NOMO-1 treated with DMSO at 0.1 percent for 48 hours (cell line): Measurements from ENCODE around the gene OR2G2.

ENCODE experiments used
- DNase-seq: peaks from one replicate; lab custom pipeline; 2025; ENCODE audit not compliant: unreplicated experiment; lab: John Stamatoyannopoulos, UW

Gene OR2G2, protein sequence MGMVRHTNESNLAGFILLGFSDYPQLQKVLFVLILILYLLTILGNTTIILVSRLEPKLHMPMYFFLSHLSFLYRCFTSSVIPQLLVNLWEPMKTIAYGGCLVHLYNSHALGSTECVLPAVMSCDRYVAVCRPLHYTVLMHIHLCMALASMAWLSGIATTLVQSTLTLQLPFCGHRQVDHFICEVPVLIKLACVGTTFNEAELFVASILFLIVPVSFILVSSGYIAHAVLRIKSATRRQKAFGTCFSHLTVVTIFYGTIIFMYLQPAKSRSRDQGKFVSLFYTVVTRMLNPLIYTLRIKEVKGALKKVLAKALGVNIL

DNA sequence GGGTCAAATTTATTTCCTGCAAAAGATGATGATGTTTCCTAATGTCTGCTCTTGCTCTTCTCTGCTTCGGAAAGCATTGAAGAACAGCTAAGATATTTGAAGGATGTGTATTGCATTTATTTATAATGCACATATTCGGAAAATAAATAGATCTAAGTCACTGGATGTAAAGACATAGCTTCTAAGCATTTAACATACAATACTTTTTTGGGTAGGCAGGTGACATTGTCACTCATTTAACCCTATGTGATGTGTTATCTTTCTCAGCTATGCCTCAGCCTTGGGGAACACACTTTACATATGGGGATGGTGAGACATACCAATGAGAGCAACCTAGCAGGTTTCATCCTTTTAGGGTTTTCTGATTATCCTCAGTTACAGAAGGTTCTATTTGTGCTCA lies at the start of gene OR2G2:
OR2G2 (plus strand) TSS at position 301 of the 400 bp plus-strand sequence; CDS start at position 301, 0 bp downstream.
- no peak for DNase-seq

DNA sequence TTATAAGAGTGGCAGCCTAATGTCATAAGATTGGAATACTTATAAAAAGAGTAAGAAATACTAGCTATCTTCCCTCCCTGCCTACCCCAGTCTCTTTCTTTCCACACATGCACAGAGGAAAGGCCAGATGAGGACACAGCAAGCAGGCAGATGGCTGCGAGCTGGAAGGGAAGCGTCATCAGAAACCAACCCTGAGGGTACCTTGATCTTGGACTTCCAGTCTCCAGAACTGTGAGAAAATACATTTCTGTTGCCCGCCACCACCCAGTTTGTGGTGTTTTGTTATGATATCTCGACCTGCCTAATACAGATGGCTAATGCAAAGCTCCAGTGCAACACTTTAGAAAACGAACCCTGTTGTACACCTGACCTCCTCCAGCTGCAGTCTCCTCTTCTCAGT lies 49.6 kb upstream of the OR2G2 start:
- no peak for DNase-seq

DNA sequence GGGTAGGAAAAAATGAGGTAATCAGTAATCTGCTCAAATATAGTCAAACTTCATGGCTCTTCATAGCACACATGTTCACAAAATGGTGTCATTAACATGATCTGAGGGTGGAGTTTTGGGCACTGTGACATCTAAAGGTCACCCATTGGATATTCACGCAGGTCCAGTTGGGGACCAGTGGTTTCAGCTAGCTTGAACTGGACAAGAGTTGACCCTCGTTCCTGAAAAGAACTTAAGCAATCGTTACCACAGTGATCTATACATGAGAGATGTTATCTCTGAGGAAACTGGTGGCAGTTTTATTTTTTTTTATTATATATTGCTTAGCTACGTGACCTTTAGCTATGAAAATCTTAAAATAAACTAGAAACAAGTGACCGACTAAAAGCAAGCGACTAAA lies 48.9 kb upstream of the OR2G2 start:
- no peak for DNase-seq

DNA sequence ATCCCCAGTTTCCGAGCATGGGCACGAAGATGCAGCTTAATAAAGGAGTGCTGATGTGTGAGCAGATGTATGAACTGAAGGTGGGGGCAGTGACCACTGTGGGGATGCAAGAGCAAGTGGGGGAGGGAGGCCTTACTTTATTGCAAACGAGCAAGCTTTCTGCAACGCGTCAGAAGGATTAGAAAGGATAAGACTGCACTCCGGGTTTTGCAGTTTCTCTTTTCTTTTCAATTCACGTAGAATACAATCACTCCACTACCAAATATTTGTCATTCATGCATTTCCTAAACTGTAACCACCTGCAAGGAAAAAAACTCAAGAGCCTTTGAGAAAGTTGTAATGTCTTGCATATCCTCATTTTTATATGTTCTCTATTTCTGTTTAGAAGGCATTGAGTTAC lies 47.6 kb upstream of the OR2G2 start:
- DNase-seq: no peak

DNA sequence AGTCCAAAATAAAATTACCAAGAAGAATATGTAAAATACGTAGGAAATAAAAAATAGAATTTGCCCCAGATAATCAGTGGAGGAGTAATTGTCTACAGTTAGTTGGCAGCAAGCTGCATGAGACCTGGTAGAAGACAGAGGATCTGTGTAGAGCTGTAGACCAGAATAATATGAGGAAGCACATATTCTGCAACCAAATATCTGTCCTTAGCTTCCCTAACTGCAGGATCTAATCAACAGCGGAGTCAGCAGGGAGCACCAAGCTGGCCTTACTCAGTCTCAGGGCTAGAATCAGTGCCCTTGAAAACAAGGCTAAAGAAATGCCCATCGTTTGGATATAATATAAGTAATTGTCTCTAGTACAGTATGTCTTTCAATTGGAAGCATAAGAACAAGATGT lies 45.3 kb upstream of the OR2G2 start:
- no peak for DNase-seq

DNA sequence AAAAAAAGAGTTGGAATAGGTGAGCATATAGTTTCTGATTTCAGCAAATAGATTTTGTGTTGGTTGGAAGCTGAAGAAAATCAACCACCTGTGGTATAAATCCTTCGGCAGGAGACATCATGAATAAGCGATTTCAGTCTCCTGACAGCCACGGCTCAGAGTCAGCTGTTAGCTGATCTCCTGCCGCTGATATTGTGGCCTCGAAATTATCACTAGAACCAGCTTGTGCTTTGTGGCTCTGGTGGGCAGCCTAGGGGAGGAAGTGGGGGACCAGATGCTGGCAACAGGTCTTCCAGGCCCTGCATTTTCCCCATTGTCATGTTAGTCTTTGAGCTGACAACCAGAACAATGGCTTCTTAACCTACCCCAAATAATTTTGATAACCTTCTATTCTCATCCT lies 40.1 kb upstream of the OR2G2 start:
- no peak for DNase-seq

DNA sequence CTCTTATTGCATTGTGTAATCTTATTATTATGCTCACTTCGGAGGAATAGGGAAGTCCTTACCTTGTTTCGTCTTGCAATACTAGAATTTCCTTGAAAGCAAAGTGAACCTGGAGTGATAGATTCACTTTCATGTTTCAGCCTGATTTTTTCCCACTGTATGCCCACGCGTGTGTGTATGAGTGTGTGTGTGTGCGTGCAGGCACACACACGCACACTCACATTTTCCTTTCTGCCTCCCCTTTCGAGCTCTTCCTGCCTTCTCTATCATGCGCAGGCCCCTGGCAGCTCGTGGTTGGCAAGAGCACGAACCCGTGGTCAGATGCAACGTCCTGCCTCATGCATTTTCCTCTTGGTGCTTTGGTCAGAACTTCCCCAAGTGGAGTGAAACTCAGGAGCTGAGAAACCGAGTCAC lies 39.4 kb upstream of the OR2G2 start, which contains the start of gene GCSAML:
GCSAML (plus strand) TSS at position 366 of the 414 bp plus-strand sequence. CDS start 58 bp downstream, outside the sequence.
- peak; percentile 25 for DNase-seq

DNA sequence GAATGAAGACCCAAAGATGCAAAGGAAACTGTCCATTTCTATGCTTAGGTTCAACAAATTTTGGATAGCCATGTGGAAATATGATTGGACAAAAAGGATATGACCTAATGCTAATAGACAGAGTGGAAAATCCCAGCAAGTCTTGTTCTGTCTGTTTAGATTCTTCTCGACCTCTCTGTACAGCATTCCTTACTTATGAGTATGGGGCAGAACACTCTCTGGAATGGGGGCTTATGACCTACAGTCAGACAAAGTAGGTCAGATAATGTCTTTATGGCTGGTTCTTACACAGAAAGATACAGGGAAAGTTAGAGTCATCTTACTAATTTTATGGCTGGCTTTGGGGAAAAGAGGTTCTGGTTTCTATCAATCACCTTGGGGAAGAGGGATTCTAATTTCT lies 36.4 kb upstream of the OR2G2 start:
- no peak for DNase-seq

DNA sequence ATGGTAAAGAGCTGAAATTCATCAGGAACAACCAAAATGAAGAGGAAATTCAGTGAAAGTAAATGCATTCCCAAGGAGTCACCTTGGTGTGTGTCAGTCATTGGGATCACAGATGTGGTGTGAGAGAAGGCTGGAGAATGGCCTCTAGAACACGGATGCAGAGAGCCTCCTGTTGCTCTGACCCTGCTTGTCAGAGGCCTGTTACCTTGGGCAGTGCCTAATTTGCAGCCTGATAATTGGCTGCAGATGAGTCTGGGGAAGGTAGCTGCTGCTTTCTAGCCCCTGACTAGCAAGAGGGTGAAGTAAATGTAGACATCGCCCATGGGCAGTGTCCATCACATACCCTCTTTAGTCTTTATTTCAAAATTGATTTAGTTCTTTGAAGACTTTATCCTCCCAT lies 35.9 kb upstream of the OR2G2 start:
- DNase-seq: no peak

DNA sequence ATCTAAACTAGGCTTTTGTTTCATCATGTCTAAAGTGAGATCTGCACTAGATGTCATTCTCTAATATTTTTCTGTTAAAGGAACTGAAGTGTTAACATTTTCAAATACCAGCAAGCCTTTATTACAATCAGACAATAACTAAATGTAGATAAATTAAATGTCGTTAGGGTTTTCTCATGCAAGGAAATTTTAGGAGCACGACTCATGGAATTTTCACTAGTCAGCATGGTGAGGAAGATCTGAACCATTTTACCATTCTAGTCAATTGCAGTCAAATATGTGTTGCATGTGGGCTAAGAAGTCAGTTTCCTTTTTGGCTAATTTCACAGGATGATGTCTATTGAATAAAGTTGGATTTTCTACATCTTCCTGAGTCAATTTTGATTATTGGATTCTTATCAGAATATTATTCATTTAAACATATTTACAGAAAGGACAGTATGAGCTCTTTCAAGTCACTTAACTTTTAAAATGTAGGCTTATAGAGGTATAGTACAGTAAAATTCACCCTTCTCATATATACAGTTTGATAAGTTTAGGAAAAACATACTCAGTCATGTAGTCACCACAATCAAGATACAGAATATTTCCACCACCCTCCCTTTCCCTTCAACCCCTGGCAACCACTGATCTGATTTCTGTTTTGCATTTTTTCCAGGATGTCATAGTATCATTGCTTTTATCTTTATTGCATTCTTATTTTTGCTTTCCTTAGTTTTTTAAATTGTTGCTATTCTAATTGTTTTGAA lies 30.1 kb upstream of the OR2G2 start:
- DNase-seq: no peak

DNA sequence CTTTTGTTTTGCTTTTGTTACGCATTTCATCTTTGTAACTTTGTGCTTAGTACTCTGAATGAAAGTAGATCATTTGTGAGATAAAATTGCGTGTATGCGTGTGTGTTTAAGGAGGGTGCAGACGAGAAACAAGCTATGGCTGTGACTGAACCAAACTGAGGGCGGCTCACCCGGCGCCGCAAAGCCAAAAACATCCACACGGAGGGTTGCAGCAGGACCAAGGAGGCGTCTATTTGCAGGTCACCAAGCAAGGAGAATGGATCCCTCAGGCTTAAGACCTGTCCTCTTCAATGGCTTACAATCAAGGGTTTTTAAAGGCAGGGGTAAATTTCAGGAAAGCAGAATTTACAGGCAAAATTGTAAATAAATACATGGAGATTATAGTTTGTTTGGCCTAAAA lies 26.4 kb upstream of the OR2G2 start:
- DNase-seq: no peak

DNA sequence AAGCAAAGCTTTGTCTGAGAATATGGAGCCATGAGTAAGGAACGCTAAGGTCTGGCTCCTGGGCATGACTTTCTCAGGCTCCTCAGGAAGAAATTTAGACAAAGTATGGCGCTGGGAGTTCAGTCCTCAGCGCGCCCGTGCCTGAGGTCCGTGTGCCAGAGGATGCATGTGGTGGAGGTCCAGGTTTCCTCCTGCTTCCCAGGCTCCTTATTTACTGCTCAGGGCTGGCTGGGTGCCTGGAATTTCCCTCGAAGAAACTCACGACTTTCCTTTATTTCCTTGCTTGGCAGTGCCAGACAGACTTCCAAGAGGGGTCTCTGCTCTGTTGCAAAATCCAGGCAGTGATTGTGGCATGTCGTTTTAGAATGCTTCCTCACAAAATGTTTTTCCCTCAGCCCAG lies 26.0 kb upstream of the OR2G2 start:
- DNase-seq: no peak

DNA sequence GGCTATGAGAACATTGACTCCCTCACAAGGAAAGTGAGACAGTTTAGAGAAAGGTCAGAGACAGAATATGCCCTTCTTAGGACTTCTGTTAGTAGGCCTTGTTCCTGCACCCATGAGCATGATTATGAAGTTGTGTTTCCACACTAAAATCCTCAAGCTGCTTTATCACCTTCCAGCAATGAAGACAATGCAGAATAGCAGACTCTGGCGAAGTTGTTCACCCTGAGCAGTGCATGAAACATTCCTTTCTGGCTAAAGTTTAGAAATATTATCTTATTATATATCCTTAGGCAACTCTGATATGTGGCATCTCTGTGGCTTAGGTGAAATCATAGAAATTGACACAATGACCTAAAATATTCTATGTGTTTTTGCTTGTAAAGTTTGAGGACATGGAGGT lies 13.9 kb upstream of the OR2G2 start:
- no peak for DNase-seq

DNA sequence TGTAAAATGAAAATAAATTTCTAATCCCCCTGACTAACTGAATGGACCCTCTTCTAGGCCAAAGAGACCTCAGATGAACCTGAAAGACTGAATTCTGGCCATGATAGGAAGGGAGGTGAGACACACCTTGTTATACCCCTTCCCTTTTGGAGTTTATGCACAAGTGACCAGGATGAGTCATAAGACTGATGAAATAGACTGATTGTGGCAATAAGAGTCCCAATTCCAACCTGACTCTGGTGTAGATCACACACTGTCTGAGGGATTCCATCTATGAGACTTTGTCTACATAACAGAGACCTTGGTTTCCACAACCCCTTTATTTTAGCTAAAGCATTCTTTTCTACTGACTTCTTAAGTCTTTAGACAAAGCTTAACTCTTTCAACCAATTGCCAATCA lies 13.5 kb upstream of the OR2G2 start:
- DNase-seq: no peak

DNA sequence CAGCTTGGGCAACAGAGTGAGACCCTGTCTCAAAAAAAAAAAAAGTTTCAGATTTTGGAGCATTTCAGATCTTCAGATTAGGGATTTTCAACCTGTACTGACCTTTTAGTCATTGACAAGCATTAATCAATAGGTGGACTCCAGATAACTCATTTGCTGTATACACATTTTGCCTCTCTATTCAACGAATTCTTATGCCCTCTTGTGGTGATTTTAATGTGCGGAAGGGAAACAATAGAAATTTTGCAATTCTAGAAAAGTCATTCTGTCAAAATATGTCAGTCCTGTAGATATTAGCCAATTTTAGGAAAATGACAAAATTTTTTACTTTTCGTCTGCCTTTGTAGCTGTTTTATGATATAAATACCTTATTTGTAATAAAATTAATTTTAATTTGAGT lies 11.6 kb upstream of the OR2G2 start:
- DNase-seq: peak; percentile 51

DNA sequence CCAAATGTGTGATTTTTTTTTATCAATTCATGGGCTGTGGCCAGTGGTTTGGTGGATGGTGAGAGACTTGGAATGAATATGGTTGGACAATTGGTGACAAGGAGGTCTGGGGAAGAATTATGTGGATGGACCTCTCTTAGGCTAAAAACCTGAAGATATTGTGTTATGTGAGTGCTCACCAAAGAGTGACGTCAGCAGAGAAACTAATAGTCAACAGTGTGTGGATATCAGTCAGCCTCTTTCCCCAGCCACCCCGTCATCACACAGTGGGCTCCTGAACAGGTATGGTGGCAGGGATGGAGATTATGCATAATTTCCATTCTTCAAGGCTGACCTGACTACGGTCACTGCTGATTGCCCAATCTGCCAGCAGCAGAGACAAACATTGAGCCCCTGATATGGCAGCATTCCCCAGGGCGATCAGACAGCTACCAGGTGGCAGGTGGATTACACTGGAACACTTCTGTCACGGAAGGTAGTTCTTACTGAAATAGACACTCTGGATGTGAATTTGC lies 9.2 kb upstream of the OR2G2 start:
- DNase-seq: no peak

DNA sequence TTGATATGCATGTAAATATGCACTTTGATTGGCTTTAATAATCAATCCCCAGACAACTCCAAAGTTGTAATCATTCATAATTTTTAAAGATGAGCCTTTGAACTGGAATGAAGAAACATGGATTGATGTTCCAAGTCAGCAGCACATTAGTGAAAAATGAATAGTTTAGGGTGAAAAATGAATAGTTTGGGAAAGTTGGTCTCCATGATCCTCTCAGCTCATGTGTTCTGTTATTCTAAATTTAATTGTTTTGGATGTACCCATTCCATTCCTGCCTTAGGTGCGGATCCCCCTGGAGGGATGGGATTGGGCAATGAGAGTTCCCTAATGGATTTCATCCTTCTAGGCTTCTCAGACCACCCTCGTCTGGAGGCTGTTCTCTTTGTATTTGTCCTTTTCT lies 17.1 kb downstream of the OR2G2 start, which contains the start of gene OR2G3:
OR2G3 (plus strand) TSS at position 301 of the 400 bp plus-strand sequence; CDS start at position 301, 0 bp downstream.
- no peak for DNase-seq

DNA sequence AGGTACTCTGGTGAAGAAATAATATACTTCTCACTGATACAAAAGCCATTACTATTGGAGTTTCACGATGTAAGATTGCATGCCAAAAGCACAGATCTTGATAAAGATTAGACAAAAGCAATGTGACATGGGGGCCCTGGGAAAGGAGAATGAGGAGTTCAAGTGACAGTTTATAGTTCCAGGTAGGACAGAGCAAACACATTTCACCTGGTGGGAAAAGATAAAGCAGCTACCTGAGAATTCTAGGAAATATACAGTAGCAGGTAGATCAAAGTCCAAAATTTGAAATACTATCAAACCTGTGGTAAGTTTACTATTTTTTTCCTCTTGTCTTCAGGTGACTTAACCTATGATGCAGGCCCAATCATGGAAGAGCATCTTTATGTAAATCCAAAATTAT lies 25.2 kb downstream of the OR2G2 start:
- no peak for DNase-seq

DNA sequence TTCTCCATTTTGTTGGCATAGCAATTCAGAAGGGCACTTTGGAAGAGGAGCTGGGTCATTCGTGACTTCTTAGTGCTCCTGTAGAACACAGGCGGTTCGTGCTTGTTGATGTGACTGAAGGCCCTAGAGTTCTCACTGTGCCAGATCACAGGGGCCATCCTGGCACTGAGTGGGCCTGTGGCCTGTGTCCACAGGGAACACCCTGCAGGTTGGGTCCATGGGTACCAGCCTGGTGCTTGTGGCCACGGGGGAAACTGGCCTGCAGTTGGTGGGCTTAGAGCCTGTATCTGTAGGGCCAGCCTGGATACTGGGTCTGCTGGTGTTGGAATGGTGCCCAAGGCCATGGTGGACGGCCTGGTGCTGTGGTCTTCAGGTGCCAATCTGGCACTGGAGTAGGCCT lies 26.5 kb downstream of the OR2G2 start:
- no peak for DNase-seq

DNA sequence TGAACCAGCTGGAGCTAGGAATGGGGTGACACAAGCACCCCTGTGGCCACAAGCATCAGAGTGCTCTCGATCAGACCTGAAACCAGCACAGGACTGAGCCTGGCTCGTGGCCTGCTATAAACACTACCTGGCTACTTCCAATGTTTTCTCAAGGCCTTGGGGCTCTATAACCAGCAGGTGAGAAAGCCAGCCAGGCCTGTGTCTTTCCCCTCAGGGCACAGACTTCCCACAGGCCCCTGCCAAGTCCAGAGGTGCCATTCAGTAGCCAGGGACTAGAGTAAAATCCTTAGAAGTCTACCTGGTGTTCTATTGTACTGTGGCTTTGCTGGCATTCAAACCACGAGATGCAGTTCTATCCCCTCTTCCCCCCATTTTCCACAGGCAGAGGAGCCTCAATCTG lies 39.8 kb downstream of the OR2G2 start:
- DNase-seq: no peak

DNA sequence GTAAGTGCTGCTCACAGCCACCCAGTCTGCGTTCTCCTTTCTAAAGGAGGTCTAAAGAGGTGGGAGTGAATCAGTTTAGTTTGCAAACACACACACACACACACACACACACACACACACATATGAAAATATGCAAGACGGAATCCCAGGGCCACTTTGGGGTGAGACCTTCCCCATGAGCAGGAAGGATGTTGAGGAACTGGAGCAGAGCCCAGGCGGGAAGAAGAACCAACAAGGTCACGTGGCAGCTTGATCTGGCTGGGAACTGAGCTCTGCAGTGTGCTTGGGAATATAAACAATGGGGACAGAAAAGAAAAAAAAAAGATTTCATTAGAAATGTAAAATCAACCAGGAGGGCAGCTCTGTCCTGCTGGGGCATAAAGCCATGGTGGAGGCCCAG lies 49.9 kb downstream of the OR2G2 start:
- DNase-seq: no peak

DNA sequence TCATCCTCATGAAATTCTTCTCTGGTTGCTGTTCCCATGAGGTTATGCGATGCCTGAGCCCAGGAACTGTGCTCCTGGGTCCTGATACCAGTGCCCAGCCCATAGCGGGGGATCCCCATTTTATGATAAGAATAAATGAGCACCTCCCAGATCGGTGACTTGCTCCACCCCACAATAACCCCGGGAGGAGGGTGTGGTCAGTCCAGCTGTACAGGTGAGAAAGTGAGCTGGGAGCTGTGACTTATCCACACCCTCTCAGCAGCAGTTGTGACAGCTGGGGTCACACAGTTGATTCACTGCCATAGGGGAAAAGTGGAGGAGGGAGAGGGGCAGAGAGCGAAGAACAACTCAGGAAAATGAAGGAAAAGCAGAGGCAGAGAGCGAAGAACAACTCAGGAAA lies 50.6 kb downstream of the OR2G2 start:
- DNase-seq: no peak
